HG03575 (cell line): ENCODE results near the gene USP10.

Source experiments
- ATAC-seq: cut with Tn5 transposase; IDR thresholded peaks from one replicate; pipeline ENCODE4 v1.9.1; 2021; ENCODE audit not compliant: unreplicated experiment, insufficient number of reproducible peaks, low FRiP score; ENCODE audit errors: extremely low read depth

Gene USP10

DNA sequence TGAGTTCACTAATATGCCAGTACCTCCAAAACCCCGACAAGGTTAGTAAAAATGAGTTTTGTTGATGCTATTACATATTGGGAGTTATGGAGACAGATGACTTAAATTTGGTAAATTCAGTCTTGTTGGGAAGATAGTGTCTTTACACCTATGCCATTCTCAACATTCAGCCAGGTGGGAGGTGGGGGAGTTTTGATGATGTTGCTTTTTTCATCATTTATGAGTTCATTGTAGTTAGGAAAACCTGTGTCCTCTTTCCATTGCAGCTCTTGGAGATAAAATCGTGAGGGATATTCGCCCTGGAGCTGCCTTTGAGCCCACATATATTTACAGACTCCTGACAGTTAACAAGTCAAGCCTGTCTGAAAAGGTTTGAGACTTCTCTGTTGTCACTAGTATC, 60.1 kb downstream of the USP10 start:
- ATAC-seq: no peak

DNA sequence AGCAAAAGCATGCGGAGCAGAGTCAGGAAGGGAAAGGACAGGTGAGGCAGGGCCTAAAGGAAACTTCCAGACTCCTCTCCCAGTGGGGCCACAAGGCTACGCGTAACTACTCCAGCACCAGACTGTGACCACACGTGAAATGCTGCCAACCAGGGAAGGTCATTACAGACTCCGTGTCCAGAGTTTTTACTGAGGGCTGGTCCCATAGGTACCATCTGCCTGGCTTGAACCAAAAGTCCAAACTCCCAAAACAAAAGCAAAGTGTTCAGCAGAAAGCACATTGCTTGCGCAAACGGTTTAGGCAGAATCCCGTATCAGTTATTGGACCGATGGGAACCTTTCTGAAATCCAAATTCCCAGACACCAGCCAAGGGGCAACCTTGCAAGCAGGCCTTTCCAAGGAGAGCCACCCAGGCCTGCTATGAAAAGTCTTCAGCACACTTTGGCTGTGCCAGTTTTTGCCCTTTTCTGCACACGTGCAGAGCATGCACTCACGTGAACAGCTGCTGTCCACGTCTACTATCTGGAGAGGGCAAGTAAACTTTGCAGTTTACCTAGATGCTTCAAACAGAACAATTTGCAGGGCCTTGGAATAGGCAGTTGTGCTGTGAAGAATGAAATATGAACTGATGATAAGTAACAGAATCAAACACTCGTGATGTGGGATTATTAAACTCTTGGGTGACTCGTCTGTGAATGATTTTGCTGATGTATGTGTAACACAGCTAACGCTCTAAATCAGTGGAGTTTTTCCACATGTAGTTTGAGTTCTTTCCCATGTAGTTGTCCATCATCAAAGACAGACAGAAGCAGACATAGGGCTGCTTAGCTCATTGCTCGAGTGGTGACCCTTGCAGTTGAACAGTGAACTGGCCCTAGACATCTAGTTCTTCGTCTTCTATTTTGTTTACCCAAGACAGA, 61.9 kb downstream of the USP10 start:
- no peak for ATAC-seq

DNA sequence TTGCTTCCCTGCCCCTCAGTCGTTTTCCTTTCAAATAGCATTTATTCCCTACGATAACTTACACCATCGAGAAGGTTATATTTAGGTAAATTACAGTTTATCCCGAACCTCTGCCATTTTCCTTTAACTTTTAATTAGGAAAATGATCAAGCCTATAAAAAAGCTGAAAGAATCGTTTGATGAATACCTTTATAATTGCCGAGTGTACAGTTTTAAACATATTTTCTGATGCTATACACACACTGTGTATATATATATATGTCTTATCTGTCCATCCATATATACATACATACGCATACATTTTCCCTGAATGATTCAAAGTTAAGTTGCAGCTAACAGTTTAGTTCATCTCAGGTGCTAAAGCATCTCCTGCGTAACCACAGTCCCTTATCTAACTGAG, 63.4 kb downstream of the USP10 start:
- ATAC-seq: no peak

DNA sequence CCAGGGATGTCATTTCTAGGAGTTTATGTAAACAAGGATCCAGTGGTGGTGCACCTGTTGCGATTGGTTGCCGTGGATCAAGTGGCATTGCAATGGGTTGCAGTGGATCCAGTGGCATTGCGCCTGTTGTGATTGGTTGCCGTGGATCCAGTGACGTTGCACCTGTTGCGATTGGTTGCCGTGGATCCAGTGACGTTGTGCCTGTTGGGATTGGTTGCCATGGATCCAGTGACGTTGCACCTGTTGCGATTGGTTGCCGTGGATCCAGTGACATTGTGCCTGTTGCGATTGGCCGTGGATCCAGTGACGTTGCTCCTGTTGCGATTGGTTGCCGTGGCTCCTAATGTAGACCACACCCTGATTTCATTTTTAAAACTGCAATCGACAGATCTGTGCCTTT, 63.8 kb downstream of the USP10 start:
- no peak for ATAC-seq

DNA sequence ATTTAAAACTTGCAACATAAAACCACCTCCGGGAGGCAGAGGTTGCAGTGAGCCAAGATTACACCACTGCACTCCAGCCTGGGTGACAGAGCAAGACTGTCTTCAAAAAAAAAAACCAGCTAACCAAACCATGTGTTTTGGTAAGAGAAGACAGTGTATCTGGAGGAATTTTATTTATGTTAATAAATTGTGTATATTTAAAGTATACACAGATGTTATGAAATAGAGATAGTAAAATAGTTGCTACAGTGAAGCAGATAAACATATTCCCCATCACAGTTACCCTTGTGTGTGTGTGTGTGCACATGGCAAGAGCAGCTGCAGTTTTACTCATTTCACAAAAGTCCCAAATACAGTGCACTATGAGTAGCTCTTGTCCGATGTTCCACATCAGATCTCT, 65.2 kb downstream of the USP10 start:
- ATAC-seq: no peak

DNA sequence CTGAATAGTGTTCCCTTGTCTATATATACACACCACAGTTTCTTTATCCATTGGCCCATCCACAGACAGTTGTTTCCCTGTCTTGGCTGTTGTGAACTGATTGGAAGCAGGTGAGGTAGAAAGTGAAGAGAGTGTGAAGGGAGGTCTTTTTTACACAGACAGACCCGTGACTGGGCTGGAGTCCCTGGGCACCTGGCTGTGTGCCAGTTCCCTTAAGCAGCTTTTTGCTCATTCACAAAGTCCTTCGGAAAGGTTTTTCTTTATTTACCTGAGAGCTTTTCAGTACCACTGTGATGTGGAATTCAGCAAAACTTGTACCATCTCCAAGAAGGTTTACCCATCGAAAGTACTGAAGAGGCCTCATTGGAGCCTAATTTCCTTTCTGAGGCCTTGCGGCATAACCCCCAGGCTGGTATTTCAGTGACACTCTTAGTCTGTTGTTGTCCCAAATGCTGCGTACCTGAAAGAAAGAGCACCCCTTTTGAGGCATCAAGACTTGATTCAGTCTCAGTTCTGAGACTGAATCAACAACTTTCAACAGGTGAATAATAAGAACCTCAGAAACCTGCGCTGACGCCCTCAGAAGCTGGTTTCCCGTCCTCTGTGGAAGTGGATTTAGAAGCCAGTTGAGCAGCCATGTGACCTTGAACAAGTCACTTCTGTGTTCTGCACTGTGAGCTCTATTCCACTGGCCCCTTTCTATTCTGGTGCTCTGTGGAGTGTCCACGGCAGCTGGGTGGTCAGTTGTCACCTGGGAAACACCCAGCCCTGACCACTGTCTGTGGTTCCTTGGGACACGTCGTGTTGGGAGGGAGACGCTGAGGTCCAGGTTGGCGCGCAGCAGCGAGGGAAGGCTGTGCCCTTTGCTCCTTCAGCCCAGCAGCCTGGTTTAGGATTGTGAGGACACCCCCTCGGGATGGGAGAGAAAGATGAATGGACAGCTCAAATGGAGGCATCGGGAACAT, 66.1 kb downstream of the USP10 start:
- ATAC-seq: no peak

DNA sequence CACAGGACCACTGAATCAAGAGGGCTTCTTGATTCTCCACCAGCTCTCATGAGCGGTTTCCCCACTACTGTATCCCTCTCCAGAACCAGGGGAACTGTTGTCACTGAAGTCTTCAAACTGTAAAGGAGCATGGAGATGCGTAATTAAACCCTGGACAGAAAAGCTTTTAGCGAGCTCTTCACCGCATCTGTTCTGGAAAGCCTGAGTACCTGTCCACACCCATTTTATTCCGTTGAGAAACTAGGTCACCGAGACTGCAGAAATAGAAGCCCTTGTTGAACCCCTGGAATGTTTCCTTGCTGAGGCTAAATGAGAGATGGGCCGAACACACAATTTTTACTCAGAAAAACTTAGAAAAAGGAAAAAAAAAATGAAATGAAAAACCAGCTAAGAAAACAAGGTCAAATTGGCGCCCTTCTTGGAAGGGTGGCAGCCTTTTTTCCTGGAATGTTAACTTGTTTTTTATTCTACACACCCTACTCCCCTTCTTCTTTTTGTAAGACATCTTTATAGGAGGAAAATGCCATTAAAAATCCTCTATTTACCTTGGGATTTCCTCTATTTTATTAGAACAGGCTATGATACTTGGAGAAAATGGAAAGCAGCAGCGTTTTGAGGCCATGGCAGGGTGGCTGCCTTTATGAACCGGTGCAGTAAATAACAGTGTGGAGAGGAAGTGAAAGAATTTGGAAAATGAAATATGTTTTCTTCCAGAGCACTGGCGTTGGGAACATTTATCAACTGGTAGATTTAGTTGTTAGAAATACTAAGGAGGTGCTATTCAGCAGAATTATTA, 67.4 kb downstream of the USP10 start:
- no peak for ATAC-seq

DNA sequence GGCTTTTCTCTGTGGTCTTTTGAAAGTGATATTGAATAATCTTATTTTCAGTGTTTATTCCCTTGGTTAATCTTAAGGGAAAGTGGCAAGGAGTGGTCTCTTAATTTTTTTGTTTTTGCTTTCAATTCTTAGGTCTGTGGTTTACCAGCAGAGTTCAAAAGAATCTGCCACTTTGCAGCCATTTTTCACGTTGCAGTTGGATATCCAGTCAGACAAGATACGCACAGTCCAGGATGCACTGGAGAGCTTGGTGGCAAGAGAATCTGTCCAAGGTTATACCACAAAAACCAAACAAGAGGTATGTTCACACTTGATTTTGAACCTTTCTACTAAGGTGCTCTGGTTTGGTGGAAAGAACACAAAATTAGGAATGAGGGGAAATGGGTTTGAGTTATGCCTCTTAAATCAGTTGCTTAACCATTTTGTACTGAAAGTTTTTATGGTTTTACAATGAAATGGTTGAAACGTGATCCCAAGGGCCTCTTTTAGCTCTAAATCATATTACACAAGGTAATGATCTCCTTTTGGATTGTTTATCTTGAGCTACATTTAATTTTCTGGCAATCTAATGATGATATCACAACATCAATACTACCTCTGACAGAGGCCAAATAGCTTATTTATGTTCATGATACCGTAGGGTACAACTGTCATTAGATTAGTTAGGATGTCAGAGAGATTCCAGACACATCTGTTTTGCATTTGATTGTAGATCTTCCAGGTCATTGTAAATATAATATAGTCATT, 68.4 kb downstream of the USP10 start:
- ATAC-seq: no peak

DNA sequence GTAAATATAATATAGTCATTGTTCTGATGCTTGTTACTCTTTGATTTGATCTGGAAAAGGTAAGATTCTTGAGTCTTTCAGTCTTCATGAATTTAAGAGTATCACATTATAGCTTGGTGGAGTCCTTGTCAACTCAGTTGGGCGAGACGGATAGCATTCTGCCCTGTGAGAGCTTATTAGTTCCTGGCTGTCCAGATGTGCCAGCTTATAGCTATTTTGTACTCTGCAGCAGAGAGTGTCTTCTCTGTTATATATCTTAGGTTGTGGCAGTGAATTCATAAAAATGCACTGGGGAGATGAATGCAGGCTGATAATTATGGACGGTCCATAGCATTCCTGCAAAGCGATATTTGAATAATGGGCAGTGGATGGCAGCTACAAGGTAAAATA, 69.0 kb downstream of the USP10 start:
- no peak for ATAC-seq

DNA sequence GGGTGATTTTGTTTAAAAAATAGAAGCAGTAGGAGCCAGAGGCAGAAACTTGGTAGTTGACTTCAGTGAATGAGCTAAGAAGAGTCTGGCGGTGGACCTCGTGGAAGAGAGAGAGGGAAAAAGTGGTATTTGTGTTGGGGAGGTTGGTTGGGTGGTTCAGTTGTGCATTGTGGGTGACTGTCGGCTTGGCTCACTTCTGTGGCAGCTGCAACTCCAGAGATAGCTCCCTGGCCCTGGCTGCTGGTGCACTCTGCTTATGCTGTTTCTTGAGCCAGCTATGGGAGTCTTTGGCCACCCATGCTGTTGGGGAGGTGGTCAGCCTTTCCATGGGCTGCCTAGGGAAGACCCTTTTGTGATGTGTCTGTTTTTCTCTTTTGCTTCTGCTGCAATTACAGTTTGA, 69.6 kb downstream of the USP10 start:
- no peak for ATAC-seq

DNA sequence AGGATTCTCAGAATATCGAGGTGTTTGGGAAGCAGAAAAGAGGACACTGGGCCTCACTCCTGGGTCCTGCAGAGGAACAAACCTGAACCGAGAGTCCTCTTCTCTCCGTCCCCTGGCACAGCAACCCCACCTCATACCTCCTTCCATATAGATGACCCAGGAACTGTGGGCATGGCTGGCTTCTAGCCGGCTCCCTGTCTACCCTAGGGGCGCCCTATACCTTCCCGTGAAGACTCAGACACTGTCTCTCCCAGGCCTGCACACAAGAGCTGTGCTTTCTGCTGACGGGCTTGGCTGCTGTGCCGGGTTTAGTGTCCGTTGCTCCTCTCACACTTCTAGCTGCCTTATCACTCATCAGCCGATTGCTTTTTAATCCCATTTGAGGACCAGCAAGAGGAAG, 73.5 kb downstream of the USP10 start:
- no peak for ATAC-seq

DNA sequence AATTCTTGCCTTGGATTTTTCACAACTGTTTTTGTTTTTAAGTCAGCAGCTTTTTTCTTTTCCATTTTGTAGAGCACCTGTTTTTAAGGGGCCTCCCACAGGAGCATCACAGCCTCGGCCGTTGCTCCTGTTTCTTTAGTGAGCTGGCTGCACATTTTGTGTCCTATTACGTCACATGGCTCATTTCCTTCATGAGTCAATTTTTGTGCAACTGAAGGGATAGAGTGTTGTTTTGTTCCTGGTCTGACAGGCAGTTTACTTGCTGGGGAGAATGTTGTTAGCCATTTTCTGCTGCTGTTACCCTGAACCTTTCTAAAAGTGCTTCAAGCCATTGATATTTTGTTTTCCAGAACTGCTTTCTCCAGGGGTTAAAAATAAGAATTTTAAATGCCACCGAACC, 75.0 kb downstream of the USP10 start:
- ATAC-seq: no peak

DNA sequence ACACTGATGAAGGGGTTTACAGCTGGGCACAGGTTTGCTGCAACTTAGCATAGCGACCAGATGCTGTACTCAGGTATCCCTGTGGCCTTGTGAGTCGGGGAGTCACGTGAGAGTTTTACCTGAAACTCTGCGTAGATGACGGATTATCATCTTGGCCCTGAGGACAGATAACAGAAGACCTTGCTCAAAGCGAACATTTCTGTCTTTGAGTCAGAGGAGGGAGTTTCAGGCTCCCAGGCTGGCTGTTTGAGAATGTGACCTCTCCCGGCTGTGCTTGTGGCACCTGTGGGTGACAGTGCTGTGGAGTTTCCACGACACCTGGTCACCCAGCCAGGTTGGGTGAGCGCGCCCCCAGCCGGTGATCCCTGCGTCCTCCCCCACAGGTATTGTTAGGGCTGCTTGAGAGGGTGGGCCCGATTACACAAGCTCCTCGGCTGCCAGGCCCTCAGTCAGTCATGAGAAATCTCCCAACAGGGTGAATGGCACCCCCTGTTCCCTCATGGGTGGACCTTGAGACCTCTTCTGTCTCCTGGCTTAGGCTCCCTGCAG, 75.5 kb downstream of the USP10 start:
- ATAC-seq: no peak

DNA sequence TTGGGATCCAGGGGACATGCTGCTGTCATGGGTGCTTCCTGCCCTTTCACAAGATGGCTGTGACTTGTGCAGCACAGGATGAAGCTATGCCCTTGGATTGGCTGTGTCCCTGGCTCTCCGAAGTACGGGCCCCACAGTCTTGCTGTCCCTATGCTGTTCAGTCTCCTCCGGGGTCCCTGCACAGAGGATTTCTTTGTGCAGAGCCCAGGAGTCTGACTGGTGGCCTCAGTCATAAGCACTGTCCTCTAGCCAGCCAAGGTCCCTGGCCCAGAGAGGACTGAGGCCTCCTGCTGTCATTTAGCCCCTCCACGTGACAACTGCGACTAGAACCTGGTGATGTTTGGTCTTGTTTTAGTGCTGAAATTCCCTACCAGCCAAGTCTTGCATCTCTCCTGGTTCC, 77.6 kb downstream of the USP10 start:
- ATAC-seq: no peak

DNA sequence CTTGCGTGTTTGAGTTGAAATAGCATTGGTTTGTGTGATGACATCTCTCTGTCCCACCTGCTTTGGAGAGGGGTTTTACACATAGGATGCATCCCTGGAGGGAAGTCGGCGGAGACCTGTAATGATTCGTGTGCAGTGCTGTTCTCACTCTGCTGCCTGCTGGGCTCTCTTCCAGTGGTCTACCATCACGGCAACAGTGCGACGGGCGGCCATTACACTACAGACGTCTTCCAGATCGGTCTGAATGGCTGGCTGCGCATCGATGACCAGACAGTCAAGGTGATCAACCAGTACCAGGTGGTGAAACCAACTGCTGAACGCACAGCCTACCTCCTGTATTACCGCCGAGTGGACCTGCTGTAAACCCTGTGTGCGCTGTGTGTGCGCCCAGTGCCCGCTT, 78.9 kb downstream of the USP10 start:
- no peak for ATAC-seq

DNA sequence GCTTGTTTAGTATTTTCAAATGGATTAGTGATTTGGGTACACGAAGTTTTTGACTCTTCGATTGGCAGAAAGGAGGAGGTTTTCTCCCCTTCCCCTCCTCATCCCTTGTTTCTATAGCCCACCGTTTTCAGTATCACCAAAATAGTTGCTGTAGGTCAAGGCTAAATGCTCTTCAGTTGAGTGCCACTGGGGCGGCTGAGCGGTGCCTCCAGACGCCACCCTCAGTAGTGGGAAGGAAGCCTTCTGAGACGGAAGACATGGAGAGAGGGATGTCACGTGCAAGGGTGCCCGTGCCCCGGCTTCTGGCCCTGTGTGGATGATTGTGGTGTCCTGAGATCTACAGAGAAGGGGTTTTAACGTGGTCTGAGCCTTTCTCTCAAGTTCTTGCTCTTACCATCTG, 80.3 kb downstream of the USP10 start:
- no peak for ATAC-seq

DNA sequence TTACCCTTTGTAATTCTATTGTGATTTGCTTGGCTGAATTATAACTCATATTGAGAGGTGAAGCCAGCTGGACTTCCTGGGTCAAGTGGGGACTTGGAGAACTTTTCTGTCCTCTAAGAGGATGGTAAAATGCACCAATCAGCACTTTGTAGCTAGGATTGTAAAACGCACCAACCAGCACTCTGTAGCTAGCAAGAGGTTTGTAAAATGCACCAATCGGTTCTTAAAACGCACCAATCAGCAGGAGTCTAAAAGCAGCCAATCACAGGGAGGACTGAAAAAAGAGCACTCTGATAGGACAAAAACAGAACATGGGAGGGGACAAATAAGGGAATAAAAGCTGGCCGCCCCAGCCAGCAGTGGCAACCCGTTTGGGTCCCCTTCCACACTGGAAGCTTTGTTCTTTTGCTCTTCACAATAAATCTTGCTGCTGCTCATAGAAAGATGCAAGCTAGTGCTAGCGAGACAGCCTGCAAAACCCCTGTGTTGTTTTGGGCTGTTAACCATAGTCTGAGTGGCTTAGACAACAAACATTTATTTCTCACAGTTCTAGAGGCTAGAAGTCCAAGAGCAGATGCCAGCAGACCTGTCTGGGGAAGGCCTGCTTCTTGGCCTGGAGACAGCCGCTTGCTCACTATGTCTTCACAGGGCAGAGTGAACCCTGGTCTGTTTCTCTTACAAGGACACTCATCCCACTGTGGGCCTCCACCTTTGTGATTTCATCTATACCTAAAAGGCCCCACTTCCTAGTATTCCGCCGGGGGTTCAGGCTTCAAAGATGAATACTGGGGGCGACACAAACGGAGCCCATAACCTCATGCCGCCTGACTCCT, 81.0 kb downstream of the USP10 start:
- no peak for ATAC-seq

DNA sequence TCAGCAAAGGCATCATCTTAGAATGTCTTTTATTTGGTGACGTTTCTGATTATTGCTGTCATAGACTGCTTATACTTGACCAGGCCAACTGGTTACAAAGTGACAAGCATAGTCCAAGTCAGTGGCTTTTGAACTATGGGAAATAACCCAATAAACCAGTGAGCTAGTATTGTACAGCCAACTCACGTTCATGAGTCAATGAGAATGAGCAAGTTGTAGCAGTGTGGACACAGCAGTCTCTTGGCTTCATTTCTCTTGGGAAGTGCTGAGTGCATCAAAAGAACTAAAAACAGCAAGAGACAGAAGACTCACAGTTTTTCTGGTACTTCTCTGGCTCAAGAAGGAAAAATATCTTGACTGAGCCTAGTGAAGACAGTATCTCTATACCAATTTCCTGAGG, 83.0 kb downstream of the USP10 start:
- no peak for ATAC-seq
